Mesendoderm (in vitro differentiated cells): ENCODE results near the gene FAM171A1.
A peak's percentile ranks its signal among the peaks of the same experiment; 100 is the strongest.
"Not testable (repeated sequence)": the region's sequence is repeated elsewhere in the genome, so short reads cannot be mapped to it uniquely, and the experiment has no call there.

ENCODE experiments used
- DNase-seq: peaks from one replicate; pipeline ENCODE4 v3.0.0; 2013
- H2AK5ac ChIP-seq: 2 replicates; pipeline ENCODE4 v1.6.1; 2013; ENCODE audit warnings: low read length, inconsistent platforms
- H2BK120ac ChIP-seq: 2 replicates; pipeline ENCODE4 v1.6.1; 2013; ENCODE audit warnings: low read depth, mild to moderate bottlenecking, low read length, moderate library complexity, mixed read lengths
- H2BK15ac ChIP-seq: replicated peaks from 2 replicates; pipeline ENCODE4 v1.6.1; 2013; ENCODE audit warnings: low read depth, mild to moderate bottlenecking, moderate library complexity
- H2BK5ac ChIP-seq: 2 replicates; pipeline ENCODE4 v1.6.1; 2013; ENCODE audit warnings: low read length, inconsistent platforms
- H3K18ac ChIP-seq: 2 replicates; pipeline ENCODE4 v1.6.1; 2013; ENCODE audit warnings: mild to moderate bottlenecking, low read length, mixed read lengths
- H3K23ac ChIP-seq: one replicate; pipeline ENCODE4 v1.6.1; 2013; ENCODE audit warnings: low read length
- H3K27ac ChIP-seq: 2 replicates; pipeline ENCODE4 v1.5.1; 2013; ENCODE audit warnings: low read depth, mild to moderate bottlenecking, inconsistent platforms, low read length, moderate library complexity
- H3K27me3 ChIP-seq: 2 replicates; pipeline ENCODE4 v1.6.1; 2013; ENCODE audit warnings: low read length, control low read depth, mild to moderate bottlenecking, inconsistent platforms; ENCODE audit not compliant: insufficient read depth, poor library complexity
- H3K36me3 ChIP-seq: 2 replicates; pipeline ENCODE4 v1.6.1; 2013; ENCODE audit warnings: low read length, inconsistent platforms; ENCODE audit not compliant: control insufficient read depth, insufficient read depth
- H3K4ac ChIP-seq: one replicate; pipeline ENCODE4 v1.6.1; 2013; ENCODE audit warnings: low read depth, mild to moderate bottlenecking, low read length, moderate library complexity
- H3K4me1 ChIP-seq: 2 replicates; pipeline ENCODE4 v1.6.1; 2013; ENCODE audit warnings: low read depth, low read length, inconsistent platforms; ENCODE audit not compliant: control insufficient read depth
- H3K4me2 ChIP-seq: 2 replicates; pipeline ENCODE4 v1.6.1; 2013; ENCODE audit warnings: low read length
- H3K4me3 ChIP-seq: 2 replicates; pipeline ENCODE4 v1.5.1; 2013; ENCODE audit warnings: mild to moderate bottlenecking, low read length
- H3K56ac ChIP-seq: one replicate; pipeline ENCODE4 v1.6.1; 2013; ENCODE audit warnings: low read length
- H3K79me1 ChIP-seq: 2 replicates; pipeline ENCODE4 v1.6.1; 2013; ENCODE audit warnings: low read length, inconsistent platforms
- H3K79me2 ChIP-seq: 2 replicates; pipeline ENCODE4 v1.6.1; 2013; ENCODE audit warnings: mild to moderate bottlenecking, low read length; ENCODE audit not compliant: control insufficient read depth, insufficient read depth
- H3K9ac ChIP-seq: 2 replicates; pipeline ENCODE4 v1.6.1; 2013; ENCODE audit warnings: low read length, inconsistent platforms
- H4K5ac ChIP-seq: one replicate; pipeline ENCODE4 v1.6.1; 2013; ENCODE audit warnings: low read length
- H4K8ac ChIP-seq: one replicate; pipeline ENCODE4 v1.6.1; 2013; ENCODE audit warnings: low read depth, mild to moderate bottlenecking, control low read depth, low read length, moderate library complexity
- WGBS: extraction: QIAGEN DNeasy Blood & Tissue Kit; methylation state at CpG from one replicate; pipeline ENCODE4 v1.1.7; 2013; ENCODE audit warnings: low lambda C conversion rate, missing lambda C conversion rate; ENCODE audit not compliant: insufficient coverage; ENCODE audit errors: extremely low coverage; 5-methylcytosine and 5-hydroxymethylcytosine counted together

FAM171A1 gene

GRCh38 chr10:15208221-15208620 is 162.9 kb downstream of the FAM171A1 start:
- H3K4me2 ChIP-seq = no peak overlapping the region
- no peak overlapping the region for H2AK5ac ChIP-seq
- H2BK15ac ChIP-seq = no peak overlapping the region
- H3K79me1 ChIP-seq = peaks cover 5% of the 10 kb centered on the region
- DNase-seq = no peak
- H3K79me2 ChIP-seq = no peaks in the 10 kb centered on the region
- no peak overlapping the region for H2BK5ac ChIP-seq
- H3K18ac ChIP-seq = no peak overlapping the region
- H3K4ac ChIP-seq = no peak overlapping the region
- H3K4me3 ChIP-seq = no peak overlapping the region
- no peak overlapping the region for H3K56ac ChIP-seq
- H3K4me1 ChIP-seq = no peaks in the 10 kb centered on the region
- H3K23ac ChIP-seq = no peak overlapping the region
- no peak overlapping the region for H4K5ac ChIP-seq
- H3K27me3 ChIP-seq = no peaks in the 10 kb centered on the region
- no peak overlapping the region for H3K9ac ChIP-seq
- WGBS = no CpG with 5 or more reads among the region's 2 CpGs
- no peak overlapping the region for H3K27ac ChIP-seq
- no peaks in the 10 kb centered on the region for H3K36me3 ChIP-seq
- no peak overlapping the region for H2BK120ac ChIP-seq
- no peak overlapping the region for H4K8ac ChIP-seq

- H2BK5ac ChIP-seq, H4K8ac ChIP-seq, H3K18ac ChIP-seq, H3K36me3 ChIP-seq, H2AK5ac ChIP-seq, H3K23ac ChIP-seq, H3K56ac ChIP-seq, H3K4me2 ChIP-seq, DNase-seq, H3K79me2 ChIP-seq, H3K27ac ChIP-seq, H2BK15ac ChIP-seq, H4K5ac ChIP-seq, H3K4me3 ChIP-seq, H3K79me1 ChIP-seq, H3K27me3 ChIP-seq, H3K4me1 ChIP-seq, H3K9ac ChIP-seq, H3K4ac ChIP-seq, H2BK120ac ChIP-seq: not testable (repeated sequence)
- no CpG with 5 or more reads among the region's 4 CpGs for WGBS
Measured at GRCh38 chr10:15207410-15207809, 163.7 kb downstream of the FAM171A1 start.

- Histone ChIP-seq H2BK5ac (no peak overlapping the region), H4K8ac (no peak overlapping the region), H2BK120ac (no peak overlapping the region), H3K27ac (no peak overlapping the region), H3K79me1 (no peaks in the 10 kb centered on the region), H3K4ac (no peak overlapping the region), H3K36me3 (no peaks in the 10 kb centered on the region), H3K23ac (no peak overlapping the region), H3K9ac (no peak overlapping the region), H2AK5ac (no peak overlapping the region), H3K18ac (no peak overlapping the region), H3K4me3 (no peak overlapping the region), H3K4me1 (peaks cover 4% of the 10 kb centered on the region), H3K56ac (no peak overlapping the region), H3K27me3 (no peaks in the 10 kb centered on the region), H4K5ac (no peak overlapping the region), H3K4me2 (no peak overlapping the region), H3K79me2 (no peaks in the 10 kb centered on the region), H2BK15ac (no peak overlapping the region)
- DNase-seq = no peak
- no CpG with 5 or more reads among the region's 2 CpGs for WGBS
Measured at GRCh38 chr10:15202639-15203038, 168.4 kb downstream of the FAM171A1 start.

GRCh38 chr10:15202301-15202621 is 168.8 kb downstream of the FAM171A1 start:
- H2AK5ac ChIP-seq, H3K79me1 ChIP-seq, H3K4me3 ChIP-seq, H3K56ac ChIP-seq, H3K4ac ChIP-seq, H2BK15ac ChIP-seq, H2BK5ac ChIP-seq, H3K23ac ChIP-seq, H4K5ac ChIP-seq, DNase-seq, H3K79me2 ChIP-seq, H4K8ac ChIP-seq, H2BK120ac ChIP-seq, H3K27me3 ChIP-seq, H3K27ac ChIP-seq, H3K4me2 ChIP-seq, H3K9ac ChIP-seq, H3K4me1 ChIP-seq, H3K36me3 ChIP-seq: not testable (repeated sequence)
- no CpG with 5 or more reads among the region's 8 CpGs for WGBS
- H3K18ac ChIP-seq = peak overlapping the region; percentile 88

- H3K79me2 ChIP-seq = no peaks in the 10 kb centered on the region
- no peak overlapping the region for H3K27ac ChIP-seq
- no peak overlapping the region for H3K4ac ChIP-seq
- H3K9ac ChIP-seq = no peak overlapping the region
- H3K36me3 ChIP-seq = no peaks in the 10 kb centered on the region
- H2BK15ac ChIP-seq = no peak overlapping the region
- H3K23ac ChIP-seq = no peak overlapping the region
- H3K56ac ChIP-seq = no peak overlapping the region
- H3K4me1 ChIP-seq = peaks cover 4% of the 10 kb centered on the region
- no CpG with 5 or more reads among the region's 6 CpGs for WGBS
- no peak overlapping the region for H2BK5ac ChIP-seq
- H4K8ac ChIP-seq = no peak overlapping the region
- H3K18ac ChIP-seq = peak overlapping the region; percentile 88
- no peak overlapping the region for H2AK5ac ChIP-seq
- DNase-seq = no peak
- no peaks in the 10 kb centered on the region for H3K79me1 ChIP-seq
- no peak overlapping the region for H3K4me2 ChIP-seq
- no peak overlapping the region for H4K5ac ChIP-seq
- H2BK120ac ChIP-seq = no peak overlapping the region
- H3K4me3 ChIP-seq = no peak overlapping the region
- no peaks in the 10 kb centered on the region for H3K27me3 ChIP-seq
Measured at GRCh38 chr10:15201589-15202300, 169.3 kb downstream of the FAM171A1 start.

- H2BK120ac ChIP-seq = no peak overlapping the region
- peak overlapping the region; percentile 26 for H3K4ac ChIP-seq
- no peaks in the 10 kb centered on the region for H3K27me3 ChIP-seq
- no peaks in the 10 kb centered on the region for H3K79me2 ChIP-seq
- no peaks in the 10 kb centered on the region for H3K36me3 ChIP-seq
- H2BK15ac ChIP-seq = no peak overlapping the region
- no peak overlapping the region for H3K23ac ChIP-seq
- no CpG with 5 or more reads among the region's 2 CpGs for WGBS
- peak; percentile 98 for DNase-seq
- no peak overlapping the region for H4K5ac ChIP-seq
- H3K4me1 ChIP-seq = peaks cover 4% of the 10 kb centered on the region
- no peak overlapping the region for H3K4me2 ChIP-seq
- H3K18ac ChIP-seq = peak overlapping the region; percentile 91
- no peak overlapping the region for H3K4me3 ChIP-seq
- no peak overlapping the region for H3K56ac ChIP-seq
- no peak overlapping the region for H2AK5ac ChIP-seq
- H2BK5ac ChIP-seq = no peak overlapping the region
- no peaks in the 10 kb centered on the region for H3K79me1 ChIP-seq
- H3K27ac ChIP-seq = peak overlapping the region; percentile 31
- H3K9ac ChIP-seq = no peak overlapping the region
- H4K8ac ChIP-seq = no peak overlapping the region
Measured at GRCh38 chr10:15200626-15201025, 170.5 kb downstream of the FAM171A1 start.
